HG03280 (cell line): ENCODE data around the gene LDLRAD4.
A peak's percentile ranks its signal among the peaks of the same experiment; 100 is the strongest.
"Not testable (repeated sequence)": the region's sequence is repeated elsewhere in the genome, so short reads cannot be mapped to it uniquely, and the experiment has no call there.

Experiments
- ATAC-seq: cut with Tn5 transposase; IDR thresholded peaks from one replicate; pipeline ENCODE4 v1.9.1; 2021; ENCODE audit warnings: mild to moderate bottlenecking, moderate library complexity; ENCODE audit not compliant: unreplicated experiment

The LDLRAD4 gene

GRCh38 chr18:13603304-13604019 lies 384.9 kb downstream of the LDLRAD4 start:
- no peak for ATAC-seq

- ATAC-seq, result no peak
Observed at GRCh38 chr18:13604786-13605185, 386.2 kb downstream of the LDLRAD4 start.

- no peak for ATAC-seq
Observed at GRCh38 chr18:13605477-13605876, 386.9 kb downstream of the LDLRAD4 start.

- ATAC-seq, result no peak
Observed at GRCh38 chr18:13605901-13606300, 387.3 kb downstream of the LDLRAD4 start.

- ATAC-seq, result no peak
Observed at GRCh38 chr18:13606604-13607254, 388.2 kb downstream of the LDLRAD4 start.

GRCh38 chr18:13608024-13608562 lies 389.5 kb downstream of the LDLRAD4 start:
- not testable (repeated sequence) for ATAC-seq

GRCh38 chr18:13608791-13609532 lies 390.4 kb downstream of the LDLRAD4 start:
- no peak for ATAC-seq

- ATAC-seq, result no peak
Observed at GRCh38 chr18:13610555-13611141, 392.1 kb downstream of the LDLRAD4 start.

GRCh38 chr18:13611142-13611600 lies 392.6 kb downstream of the LDLRAD4 start:
- ATAC-seq, result peak; percentile 39

- ATAC-seq, result peak; percentile 7
Observed at GRCh38 chr18:13611601-13612195, 393.1 kb downstream of the LDLRAD4 start.

GRCh38 chr18:13612196-13612997 lies 393.8 kb downstream of the LDLRAD4 start:
- ATAC-seq, result peak; percentile 59

GRCh38 chr18:13613099-13613498 lies 394.5 kb downstream of the LDLRAD4 start:
- no peak for ATAC-seq

GRCh38 chr18:13613591-13614501 lies 395.3 kb downstream of the LDLRAD4 start:
- ATAC-seq, result no peak

GRCh38 chr18:13614641-13615288 lies 396.2 kb downstream of the LDLRAD4 start:
- ATAC-seq, result no peak

GRCh38 chr18:13615432-13615861 lies 396.9 kb downstream of the LDLRAD4 start:
- ATAC-seq, result no peak

GRCh38 chr18:13616041-13616440 lies 397.5 kb downstream of the LDLRAD4 start:
- no peak for ATAC-seq

- no peak for ATAC-seq
Observed at GRCh38 chr18:13616525-13617035, 398.0 kb downstream of the LDLRAD4 start.
